GM15510 (cell line): ENCODE data around the gene TMEM165.

Experiments
- POLR2A ChIP-seq: IDR thresholded peaks from 3 replicates; pipeline ENCODE4 v1.6.1; 2011; ENCODE audit warnings: borderline replicate concordance; ENCODE audit not compliant: insufficient read length; ENCODE audit errors: extremely low read depth

Gene TMEM165

DNA sequence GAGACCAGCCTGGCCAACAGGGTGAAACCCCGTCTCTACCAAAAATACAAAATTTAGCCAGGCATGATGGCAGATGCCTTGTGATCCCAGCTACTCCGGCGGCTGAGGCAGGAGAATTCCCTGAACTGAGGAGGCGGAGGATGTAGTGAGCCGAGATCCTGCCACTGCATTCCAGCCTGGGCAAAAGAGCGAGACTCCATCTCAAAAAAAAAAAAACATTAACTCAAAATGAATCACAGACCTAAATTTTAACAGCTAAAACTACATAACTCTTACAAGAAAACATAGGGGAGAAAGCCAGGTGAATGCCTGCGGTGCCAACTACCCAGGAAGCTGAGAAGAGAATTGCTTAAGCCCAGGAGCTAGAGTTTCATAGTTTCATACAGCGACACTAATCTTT lies 54.8 kb downstream of the TMEM165 start:
- TF ChIP-seq POLR2A: no peak

DNA sequence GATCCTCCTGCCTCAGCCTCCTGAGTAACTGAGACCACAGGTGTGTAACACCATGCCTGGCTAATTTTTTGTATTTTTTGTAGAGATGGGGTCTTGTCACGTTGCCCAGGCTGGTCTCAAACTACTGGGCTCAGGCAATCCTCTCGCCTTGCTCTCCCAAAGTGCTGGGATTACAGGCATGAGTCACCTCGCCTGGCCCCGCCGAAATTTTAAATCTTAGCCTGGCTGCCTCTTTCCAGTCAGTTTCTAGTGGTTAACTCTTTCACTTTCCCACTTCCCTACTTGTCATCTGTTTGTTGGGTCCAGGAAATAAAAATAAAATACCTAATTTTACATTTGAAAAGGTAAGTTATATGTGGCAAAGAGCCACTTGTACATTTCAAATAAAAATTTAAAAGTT lies 62.4 kb downstream of the TMEM165 start:
- TF ChIP-seq POLR2A: no peak

DNA sequence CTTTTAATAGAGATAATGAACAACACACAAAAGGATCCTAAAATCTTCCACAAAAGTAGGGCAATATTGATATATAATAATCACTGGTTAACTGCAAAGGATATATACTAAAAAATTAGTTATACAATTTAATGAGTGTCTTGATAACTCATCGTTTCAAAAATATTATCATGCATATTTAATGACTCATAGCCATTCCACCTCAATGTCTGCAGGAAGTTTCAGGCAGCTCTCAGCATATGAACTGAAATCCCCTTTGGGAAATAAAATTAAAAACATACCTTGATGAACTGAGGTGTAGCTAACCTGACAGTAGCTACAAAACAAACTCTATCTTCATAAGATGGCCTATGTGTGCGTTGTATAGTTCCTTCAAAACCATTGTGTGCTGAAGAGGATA lies 62.9 kb downstream of the TMEM165 start:
- TF ChIP-seq POLR2A: no peak

DNA sequence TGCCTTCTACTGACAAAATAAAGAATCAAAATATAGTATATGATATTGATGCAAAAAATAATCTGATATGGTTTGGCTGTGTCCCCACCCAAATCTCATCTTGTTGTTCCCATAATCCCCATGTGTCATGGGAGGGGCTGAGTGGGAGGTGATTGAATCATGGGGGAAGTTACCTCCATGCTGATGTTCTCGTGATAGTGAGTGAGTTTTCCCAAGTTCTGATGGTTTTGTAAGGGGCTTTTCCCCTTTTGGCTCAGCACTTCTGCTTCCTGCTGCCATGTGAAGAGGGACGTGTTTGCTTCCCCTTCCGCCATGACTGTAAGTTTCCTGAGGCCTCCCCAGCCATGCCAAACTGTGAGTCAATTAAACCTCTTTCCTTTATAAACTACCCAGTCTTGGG lies 70.2 kb downstream of the TMEM165 start:
- TF ChIP-seq POLR2A: no peak

DNA sequence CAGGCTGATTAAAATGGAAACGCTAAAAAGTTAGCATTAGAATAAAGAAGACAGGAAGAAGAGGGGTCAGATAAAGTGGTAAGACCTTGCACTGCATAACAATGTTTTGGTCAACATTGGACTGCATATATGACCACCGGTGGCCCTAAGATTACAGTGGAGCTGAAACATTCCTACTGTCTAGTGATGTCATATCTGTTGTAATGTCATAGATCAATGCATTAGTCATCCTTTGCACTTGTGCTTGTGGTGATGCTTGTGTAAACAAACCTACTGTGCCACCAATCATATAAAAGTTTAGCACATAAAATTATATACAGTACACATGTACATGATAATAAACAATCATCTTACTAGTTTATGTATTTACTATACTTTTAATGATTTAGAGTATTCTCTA lies 73.0 kb downstream of the TMEM165 start:
- no peak for TF ChIP-seq POLR2A

DNA sequence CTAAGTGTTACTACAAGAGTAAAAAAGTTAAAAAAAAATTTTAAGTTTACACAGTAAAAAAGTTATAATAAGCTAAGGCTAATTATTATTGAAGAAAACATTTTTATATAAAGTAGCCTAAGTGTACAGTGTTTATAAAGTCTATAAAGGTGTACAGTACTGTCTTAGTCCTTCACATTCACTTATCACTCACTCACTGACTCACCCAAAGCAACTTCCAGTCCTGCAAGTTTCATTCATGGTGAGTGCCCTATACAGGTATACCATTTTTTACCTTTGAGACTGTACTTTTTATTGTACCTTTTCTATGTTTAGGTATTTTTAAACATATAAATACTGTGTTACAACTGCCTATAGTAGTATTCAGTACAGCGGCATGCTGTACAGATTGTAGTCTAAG lies 74.2 kb downstream of the TMEM165 start:
- no peak for TF ChIP-seq POLR2A
